Measurements from ENCODE around the gene BBIP1. TPM values are rescaled to one million over a fixed set of nuclear protein-coding genes. Genes with fewer than 3 reads are reported as not detected.

BBIP1 gene, protein sequence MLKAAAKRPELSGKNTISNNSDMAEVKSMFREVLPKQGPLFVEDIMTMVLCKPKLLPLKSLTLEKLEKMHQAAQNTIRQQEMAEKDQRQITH
- total RNA-seq, result 10 to 100 TPM; 19.6 to 32.2 (median 21.9) TPM

DNA sequence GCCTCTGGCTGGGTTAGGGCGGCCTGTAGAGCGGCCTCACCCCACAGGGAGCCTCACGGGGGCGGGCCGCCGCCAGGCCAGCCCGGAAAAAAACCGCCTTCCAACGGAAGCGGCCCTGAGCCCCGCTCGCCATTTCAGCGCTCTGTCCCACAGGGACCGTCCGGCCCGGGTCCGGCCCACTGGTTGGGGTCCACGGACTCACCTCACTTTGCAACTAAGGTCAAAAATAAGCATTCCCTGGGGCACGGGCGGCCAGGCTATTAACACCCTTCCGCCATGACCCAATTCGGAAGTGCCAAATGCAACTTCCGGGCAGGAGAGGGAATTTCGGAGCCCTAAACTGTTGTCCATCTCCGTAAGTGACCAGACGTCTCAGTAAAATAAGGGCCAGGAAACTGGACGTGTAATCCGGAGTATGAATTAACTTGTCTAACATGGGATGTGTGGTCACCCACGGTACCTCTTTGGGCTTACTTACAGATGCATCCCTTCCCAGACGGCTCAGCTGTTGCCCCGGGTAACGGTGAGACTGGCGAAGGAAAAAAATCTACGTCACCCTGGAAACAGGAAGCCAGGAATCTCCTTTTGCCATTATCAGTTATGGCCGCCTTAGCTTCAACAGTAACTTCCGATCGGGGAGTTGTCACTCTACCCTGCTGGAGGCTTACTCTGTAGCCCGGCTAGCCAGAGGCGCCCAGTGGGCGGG lies at the start of gene BBIP1:
Gene BBIP1 (minus strand): TSS at position 538 of the 706 bp plus-strand sequence. CDS start 1,023 bp downstream, outside the sequence.
- TF ChIP-seq, protein P1, sequence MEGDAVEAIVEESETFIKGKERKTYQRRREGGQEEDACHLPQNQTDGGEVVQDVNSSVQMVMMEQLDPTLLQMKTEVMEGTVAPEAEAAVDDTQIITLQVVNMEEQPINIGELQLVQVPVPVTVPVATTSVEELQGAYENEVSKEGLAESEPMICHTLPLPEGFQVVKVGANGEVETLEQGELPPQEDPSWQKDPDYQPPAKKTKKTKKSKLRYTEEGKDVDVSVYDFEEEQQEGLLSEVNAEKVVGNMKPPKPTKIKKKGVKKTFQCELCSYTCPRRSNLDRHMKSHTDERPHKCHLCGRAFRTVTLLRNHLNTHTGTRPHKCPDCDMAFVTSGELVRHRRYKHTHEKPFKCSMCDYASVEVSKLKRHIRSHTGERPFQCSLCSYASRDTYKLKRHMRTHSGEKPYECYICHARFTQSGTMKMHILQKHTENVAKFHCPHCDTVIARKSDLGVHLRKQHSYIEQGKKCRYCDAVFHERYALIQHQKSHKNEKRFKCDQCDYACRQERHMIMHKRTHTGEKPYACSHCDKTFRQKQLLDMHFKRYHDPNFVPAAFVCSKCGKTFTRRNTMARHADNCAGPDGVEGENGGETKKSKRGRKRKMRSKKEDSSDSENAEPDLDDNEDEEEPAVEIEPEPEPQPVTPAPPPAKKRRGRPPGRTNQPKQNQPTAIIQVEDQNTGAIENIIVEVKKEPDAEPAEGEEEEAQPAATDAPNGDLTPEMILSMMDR (IDR thresholded peaks at IDR 0.05), result no peak
- peak; percentile 46 for DNase-seq (ENCODE audit: low spot score)
- ATAC-seq (ENCODE audit: low FRiP score), result peak; percentile 98

DNA sequence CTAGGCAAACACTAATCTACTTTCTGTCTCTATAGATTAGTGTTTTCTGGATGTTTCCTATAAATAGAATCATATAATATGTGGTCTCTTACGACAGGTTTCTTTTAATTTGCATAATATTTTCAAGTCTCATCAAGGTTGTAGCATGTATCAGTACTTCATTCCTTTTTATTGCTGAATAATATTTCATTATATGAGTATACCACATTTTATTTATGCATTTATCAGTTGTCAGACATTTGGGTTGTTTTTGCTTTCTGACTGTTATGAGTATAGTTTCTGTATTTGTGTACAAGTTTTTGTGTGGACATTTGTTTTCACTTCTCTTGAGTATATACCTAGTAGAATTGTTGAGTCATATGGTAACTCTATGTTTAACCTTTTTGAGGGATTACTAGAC lies 48.7 kb upstream of the BBIP1 start:
- DNase-seq (ENCODE audit: low spot score) (no peak), ATAC-seq (ENCODE audit: low FRiP score) (no peak)
- TF ChIP-seq, protein P1 (IDR thresholded peaks at IDR 0.05), result no peak

DNA sequence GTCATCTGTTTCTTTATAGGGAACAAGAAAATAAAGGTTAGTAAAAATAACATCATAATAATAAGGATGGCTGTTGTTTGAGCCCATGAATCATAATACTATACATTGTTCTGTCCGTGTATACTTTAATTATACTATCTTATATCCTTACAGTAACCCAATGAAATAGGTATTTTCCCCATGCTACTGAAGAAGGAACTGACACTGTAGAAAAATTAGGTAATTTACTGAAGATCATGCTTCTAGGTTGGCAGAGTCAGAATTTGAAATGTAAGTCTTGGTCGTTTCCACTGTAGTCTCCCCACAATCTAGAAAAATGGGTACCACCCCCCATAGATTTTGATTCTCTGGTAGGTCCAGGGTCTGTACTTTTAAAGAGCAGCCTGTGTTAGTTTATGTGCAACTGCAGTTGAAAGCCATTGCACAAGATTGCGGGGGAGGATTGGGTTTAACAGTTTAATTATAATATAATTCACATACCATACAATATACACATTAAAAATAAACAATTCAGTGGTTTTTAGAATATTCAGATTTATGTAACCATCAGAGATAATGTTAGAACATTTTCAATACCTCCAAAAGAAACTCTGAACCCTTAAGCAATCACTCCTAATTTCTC lies 48.1 kb upstream of the BBIP1 start:
- ATAC-seq (ENCODE audit: low FRiP score) (no peak), DNase-seq (ENCODE audit: low spot score) (no peak)
- TF ChIP-seq, protein P1 (IDR thresholded peaks at IDR 0.05), result no peak

DNA sequence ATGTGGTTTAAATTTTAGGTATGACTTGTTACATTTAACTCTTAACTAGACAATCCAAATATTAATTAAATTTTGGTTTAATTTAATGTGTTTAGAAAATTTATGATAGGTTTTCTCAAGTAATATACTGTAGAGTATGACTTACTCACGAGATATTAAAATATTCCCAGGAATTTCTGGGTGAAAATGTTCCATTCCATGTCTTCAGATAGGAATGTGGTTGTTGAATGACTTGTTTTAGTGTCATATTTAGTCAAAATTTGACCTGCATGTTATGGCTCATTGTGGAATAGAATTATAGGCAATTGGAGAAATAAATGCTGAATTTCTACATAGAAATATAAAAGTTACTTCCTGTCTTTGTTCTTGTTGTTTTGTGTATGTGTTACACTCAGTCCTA lies 47.2 kb upstream of the BBIP1 start:
- DNase-seq (ENCODE audit: low spot score), result no peak
- TF ChIP-seq, protein P1 (IDR thresholded peaks at IDR 0.05), result no peak
- ATAC-seq (ENCODE audit: low FRiP score), result no peak

DNA sequence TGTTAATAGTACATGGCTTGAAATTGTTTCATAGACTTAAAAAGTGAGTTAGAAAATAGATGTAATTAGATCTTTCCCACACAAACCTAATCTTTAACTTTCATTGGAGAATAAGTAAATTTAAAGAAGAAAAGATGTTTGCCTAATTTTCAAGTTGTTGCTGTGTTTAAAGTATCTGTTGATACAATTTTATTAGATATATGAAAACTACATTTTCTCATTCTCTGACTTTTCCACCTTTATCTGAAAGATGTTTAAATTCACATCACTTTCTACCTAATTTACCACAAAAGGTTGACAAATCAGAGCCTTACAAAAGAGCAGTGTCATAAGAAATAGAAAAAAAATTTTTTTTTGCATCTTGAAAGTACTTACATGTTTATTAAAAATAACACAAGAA lies 46.2 kb upstream of the BBIP1 start:
- no peak for ATAC-seq (ENCODE audit: low FRiP score)
- TF ChIP-seq, protein P1 (IDR thresholded peaks at IDR 0.05), result no peak
- no peak for DNase-seq (ENCODE audit: low spot score)

DNA sequence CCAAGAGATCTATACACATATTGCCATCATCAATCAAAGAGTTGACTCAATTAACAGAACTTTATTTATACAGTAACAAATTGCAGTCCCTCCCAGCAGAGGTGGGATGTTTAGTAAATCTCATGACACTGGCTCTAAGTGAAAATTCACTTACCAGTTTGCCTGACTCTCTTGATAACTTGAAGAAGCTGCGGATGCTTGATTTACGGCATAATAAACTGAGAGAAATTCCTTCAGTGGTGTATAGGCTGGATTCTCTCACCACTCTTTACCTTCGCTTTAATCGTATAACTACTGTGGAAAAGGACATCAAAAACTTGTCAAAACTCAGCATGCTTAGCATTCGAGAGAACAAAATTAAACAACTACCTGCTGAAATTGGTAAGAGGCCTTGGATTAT lies 45.7 kb upstream of the BBIP1 start:
- TF ChIP-seq, protein P1 (IDR thresholded peaks at IDR 0.05), result no peak
- ATAC-seq (ENCODE audit: low FRiP score) (no peak), DNase-seq (ENCODE audit: low spot score) (no peak)

DNA sequence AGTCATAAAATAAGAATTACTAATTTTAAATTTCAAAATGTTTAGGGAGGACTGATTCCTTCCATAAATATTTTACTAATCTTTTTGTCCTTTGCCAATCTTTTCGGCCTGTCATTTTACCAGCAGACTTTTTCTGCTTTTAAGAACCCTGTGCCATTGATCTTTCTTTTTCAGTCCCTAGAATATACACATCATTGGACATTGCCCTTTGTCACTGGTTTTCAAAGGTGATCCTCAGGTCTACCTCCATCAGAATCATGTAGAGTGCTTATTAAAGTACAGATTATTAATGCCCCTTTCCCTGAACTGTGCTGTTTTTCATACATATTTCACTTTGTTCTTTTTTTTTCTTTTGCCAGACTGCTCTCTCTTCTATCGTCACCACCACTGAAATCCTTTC lies 44.2 kb upstream of the BBIP1 start:
- TF ChIP-seq, protein P1 (IDR thresholded peaks at IDR 0.05), result no peak
- no peak for ATAC-seq (ENCODE audit: low FRiP score)

More for the DNA sequence above, 44.2 kb upstream of the BBIP1 start:
- no peak for DNase-seq (ENCODE audit: low spot score)
